ENCODE results near the gene ZFP90.

Gene ZFP90

DNA sequence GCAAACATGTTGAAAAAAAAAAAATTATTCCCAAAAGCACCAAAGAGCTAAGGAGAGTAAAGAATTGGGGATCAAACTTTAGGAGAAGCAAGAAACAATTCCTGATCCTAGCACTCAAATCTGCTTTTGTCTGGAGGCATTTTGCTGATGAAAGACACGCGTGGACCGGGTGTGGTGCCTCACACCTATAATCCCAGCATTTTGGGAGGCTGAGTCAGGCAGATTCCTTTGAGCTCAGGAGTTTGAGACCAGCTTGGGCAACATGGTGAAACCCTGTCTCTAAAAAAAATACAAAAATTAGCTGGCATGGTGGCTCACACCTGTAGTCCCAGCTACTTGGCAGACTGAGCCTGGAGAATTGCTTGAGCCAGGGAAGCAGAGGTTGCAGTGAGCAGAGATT lies 35.4 kb downstream of the ZFP90 start:
- DNase-seq (ENCODE audit: low read depth, low spot score), result no peak
- H3K27ac ChIP-seq, result peak overlapping the region; percentile 74

DNA sequence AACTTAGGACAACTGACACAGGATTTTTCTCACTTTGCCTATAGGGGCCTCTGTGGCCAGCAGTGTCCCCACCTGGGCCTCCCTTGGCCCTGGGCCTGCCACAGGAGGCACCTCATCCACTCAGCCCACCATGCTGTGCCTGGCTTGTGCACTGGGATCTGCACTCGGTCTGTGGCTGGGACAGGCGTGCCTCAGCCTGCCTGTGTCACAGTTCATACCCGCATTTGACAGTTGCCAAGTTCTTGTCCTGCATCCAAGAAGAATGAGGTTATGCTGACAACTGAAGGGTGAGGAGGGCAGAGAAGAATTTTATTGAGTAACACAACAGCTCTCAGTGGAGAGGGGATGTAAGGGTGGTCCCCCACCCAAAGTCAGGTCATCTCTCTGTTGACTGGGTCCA lies 36.0 kb downstream of the ZFP90 start:
- H3K27ac ChIP-seq, result peak overlapping the region; percentile 74
- no peak for DNase-seq (ENCODE audit: low read depth, low spot score)

DNA sequence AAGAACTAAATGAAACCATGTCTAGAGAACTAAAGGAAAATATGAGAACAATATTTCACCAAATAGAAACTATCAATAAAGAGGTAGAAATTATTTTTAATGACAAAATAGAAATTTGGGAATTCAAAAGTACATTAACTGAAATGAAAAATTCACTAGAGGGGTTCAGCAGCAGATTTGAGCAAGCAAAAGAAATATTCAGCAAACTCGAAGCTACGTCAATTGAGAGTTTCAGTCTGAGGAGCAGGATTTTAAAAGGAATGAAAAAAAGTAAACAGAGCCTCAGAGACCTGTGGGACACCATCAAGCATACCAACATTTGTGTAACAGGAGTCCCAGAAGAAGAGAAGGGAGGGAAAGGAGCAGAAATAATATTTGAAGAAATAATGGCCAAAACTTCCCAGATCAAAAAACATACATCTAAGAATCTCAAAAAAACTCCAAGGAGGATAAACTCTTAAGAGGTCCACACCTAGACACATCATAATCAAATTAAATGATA lies 38.3 kb downstream of the ZFP90 start:
- H3K27ac ChIP-seq, result no peak overlapping the region
- no peak for DNase-seq (ENCODE audit: low read depth, low spot score)

DNA sequence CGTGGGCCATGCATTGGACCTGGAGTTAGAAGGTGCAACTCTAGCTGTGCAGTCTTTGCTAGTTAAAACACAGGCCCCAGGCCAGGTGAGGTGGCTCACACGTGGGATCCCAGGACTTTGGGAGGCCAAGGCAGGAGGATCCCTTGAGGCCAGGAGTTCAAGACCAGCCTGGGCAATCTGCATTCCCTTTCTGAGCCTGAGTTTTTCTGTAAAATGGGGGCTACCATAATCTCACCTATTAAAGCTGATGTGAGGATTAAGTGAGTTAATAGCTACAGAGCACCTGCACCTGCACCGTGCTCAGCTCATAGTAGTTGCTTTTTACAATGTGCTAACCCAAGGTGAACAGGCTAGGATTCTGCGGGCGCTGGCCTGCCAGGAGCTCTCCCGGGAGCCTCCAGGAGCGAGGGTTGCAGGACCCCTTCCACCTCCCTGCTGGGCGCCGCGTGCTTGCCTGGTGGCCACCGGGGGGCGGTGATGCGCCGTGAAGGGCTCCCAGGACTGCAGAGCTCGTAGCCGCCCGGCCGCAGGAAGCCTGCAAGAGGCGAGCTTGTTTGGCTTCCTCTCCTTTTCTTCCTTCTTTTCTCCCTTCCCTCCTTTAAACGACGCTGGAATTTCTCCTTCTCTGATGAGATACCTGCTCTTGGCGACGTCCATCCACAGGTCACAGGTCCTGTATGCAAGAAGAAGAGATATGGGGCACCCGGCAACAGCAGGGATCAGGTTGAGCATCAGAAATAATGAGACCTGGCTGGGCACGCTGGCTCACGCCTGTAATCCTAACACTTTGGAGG lies 51.3 kb downstream of the ZFP90 start:
- H3K27ac ChIP-seq, result peak overlapping the region; percentile 74
- DNase-seq (ENCODE audit: low read depth, low spot score), result peak; percentile 20

DNA sequence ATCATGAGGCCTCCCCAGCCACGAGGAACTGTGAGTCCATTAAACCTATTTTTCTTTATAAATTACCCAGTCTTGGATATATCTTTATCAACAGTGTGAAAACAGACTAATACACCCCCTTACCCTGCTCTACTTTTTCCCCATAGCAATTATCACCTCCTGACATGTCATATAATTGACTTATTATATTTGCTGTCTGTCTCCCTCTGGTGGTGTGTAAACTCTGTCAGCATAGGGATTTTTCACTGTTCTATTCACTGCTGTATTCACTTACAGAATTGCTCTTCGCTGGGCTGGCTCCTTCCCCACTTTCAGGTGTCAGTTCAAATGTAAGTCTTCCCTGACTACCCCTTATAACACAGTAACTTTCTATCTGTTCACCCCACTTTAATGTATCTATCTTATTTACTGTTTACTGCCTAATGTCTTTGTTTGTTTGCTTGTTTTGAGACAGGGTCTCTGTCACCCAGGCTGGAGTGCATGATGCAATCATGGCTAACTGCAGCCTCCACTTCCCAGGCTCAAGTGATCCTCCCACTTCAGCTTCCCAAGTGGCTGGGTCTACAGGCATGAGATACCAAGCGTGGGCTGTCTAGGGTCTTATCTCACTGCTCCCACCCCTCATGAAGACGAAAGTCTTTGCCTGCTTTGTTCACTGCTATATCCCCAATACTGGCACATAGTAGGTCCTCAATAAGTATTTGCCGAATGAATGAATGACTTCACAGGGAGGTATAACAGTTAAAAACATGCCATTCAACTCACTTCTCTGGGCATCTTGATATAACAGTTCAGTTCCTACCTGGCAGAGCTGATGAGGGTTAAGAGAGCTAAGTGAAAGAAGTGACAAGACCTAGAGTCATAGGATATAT lies 53.6 kb downstream of the ZFP90 start:
- no peak overlapping the region for H3K27ac ChIP-seq
- no peak for DNase-seq (ENCODE audit: low read depth, low spot score)

DNA sequence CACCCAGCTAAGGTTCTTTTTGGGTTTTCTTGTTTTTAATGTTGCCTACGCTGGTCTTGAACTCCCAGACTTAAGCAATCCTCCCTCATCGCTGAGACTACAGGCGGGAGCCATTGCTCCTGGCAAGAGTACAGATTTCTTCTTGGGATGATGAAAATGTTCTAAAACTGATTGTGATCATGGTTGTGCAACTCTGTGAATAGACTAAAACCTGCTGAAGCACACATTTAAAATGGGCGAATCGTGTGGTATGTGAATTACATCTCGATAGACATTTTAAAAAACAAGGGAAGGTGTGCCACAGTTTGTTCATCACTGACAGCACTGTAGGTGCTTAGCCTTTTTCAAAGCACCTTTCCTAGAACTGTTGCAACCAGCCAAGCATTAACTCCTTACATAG lies 57.2 kb downstream of the ZFP90 start:
- no peak for DNase-seq (ENCODE audit: low read depth, low spot score)
- H3K27ac ChIP-seq, result no peak overlapping the region

DNA sequence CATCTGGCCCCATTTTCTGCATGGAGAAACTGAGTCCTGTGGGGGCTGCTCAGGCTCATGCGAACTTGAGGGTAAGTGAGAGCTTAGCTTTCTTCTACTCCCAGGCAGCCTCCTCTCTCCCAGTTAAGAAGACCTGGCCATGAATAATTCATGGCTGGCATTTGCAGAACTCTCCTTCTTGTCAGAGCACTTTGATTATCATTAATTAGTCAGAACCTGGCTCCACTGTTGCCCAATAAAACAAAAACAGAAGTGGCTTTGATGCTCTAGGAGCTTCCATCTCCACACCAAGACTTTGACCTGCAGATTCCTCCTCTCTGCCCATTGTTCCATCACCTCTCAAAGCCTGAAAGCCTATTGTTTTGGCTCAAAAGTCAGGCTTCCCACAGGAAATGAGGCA lies 60.5 kb downstream of the ZFP90 start:
- no peak for DNase-seq (ENCODE audit: low read depth, low spot score)
- H3K27ac ChIP-seq, result no peak overlapping the region

DNA sequence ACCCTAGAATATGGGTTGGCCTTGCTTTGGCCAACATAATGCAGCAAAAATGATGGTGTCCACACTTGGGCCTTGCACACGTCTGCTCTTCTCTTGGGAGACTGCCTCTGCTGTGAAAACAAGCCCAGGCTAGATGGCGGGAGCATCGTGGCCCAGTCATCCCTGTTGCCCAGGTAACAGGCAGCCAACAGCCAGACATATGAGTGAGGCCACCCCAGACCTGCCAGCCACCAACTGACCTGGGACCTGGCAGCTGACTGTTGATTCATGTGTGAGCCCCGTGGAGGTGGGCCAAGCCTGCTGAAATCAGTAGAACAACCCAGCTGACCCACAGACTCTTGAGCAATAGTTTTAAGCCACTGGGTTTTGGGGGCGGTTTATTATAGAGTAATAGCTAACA lies 66.7 kb downstream of the ZFP90 start:
- peak overlapping the region; percentile 26 for H3K27ac ChIP-seq
- DNase-seq (ENCODE audit: low read depth, low spot score), result peak; percentile 90

DNA sequence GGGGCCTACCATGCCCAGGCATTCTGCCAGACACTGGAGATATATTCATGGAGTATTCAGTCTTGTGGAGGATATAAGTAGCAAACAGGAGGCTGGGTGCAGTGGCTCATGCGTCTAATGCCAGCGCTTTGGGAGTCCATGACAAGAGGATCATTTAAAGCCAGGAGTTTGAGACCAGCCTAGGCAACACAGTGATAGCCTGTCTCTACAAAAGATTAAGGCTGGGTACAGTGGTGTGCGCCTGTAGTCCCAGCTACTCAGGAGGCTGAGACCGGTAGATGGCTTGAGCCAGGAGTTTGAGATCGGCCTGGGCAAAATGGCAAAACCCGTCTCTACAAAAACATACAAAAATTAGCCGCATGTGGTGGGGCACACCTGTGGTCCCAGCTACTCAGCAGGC lies 68.4 kb downstream of the ZFP90 start:
- no peak for DNase-seq (ENCODE audit: low read depth, low spot score)
- no peak overlapping the region for H3K27ac ChIP-seq

DNA sequence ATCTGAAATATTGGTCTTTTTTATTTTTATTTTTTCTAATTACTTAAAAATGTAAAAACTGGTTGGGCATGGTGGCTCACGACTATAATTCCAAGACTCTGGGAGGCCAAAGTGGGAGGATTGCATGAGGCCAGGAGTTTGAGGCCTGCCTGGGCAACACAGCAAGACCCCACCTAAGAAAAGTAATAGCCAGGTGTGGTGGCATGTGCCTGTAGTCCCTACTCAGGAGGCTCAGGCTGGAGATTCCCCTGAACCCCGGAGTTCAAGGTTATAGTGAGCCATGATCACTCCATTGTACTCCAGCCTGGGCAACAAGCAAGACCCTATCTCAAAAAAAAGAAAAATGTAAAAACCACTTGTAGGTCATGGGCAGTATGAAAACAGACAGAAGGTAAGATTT lies 69.2 kb downstream of the ZFP90 start:
- DNase-seq (ENCODE audit: low read depth, low spot score), result no peak
- H3K27ac ChIP-seq, result no peak overlapping the region

DNA sequence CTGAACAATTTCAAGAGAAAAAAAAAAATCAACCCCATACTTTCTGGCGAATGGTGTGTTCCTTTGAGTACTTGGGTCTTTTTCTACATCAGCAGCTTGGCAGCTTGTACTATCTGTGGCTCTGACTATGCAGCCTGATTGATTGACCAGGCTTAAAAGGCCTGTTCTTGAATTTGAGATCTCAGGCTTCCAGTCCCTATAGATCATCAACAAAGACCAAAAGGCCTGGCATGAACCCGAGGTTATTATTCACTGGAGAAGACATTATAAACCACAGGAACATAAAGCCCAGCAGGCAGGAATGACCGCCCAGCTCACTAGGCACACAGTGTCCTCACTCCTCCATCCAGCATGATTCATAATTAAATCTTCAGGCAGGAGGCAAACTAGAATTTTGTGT lies 73.9 kb downstream of the ZFP90 start:
- no peak for DNase-seq (ENCODE audit: low read depth, low spot score)
- H3K27ac ChIP-seq, result no peak overlapping the region

DNA sequence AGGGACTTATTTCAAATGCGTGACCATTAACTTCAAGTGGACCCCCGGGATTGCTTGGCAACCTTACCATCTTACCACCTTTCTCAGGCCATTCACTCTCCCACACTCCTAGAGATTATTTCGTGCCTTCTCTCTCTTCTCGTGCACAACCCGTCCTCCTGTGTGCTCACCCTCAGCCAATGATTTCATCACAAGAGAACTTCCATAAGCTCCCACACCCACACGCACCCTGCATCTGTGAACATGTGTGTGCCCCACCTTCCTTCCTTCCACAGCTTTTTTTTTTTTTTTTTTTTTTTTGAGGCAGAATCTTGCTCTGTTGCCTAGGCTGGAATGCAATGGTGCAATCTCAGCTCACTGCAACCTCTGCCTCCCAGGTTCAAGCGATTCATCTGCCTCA lies 78.6 kb downstream of the ZFP90 start:
- no peak for DNase-seq (ENCODE audit: low read depth, low spot score)
- no peak overlapping the region for H3K27ac ChIP-seq
